HS-27A (cell line): ENCODE measurements around the gene BARHL1.

ENCODE experiments used
- DNase-seq: peaks from one replicate; pipeline ENCODE4 v3.0.0-alpha.2; 2012; ENCODE audit warnings: low read depth, missing footprints

BARHL1 gene

DNA sequence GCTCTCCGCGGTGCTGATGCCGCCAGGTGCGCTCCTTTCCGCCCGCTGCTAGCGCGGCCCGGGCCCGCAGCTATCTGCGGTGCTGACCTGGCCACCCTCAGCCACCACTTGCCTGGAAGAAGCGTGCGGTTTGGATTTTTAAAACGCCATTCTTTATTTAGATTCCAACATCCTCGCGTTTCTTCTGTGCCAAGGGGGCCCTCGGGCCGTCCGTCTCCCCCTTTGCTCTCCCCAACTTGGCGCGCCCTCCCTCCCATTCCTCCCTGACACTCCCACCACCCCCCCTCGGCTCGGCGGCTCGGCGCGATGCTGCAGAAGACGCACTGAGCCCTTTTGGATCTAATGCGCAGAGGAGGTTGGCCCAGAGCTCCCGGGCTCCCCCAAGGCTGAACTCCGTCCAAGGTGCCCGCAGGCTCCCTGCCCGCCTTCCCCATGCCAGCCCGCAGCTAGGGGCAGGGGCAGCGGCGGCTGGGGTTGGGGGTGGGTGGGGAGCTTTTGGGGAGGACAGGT, at the start of gene BARHL1:
BARHL1 (plus strand) TSS at position 331 of the 510 bp plus-strand sequence. CDS start 192 bp downstream, outside the sequence.
- DNase-seq, result no peak

DNA sequence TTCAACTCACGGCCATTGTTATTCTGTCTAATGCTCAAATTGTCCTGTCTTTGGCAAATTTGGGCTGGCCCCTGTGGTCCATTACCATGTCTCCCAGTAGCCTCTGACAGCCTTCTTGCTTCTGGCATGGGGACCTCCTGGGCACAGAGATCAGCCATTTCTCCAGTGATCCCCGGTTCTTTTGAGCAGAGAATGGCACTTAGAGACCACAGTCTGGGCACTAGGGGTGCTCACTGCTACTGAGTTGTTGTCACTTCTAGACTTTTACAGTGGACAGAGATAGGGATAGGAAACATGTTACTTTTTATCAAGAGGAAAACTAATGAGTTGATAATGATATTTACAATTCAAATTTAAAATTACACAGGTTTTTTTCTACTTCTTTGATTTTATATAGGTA, 47.6 kb upstream of the BARHL1 start:
- DNase-seq, result no peak

DNA sequence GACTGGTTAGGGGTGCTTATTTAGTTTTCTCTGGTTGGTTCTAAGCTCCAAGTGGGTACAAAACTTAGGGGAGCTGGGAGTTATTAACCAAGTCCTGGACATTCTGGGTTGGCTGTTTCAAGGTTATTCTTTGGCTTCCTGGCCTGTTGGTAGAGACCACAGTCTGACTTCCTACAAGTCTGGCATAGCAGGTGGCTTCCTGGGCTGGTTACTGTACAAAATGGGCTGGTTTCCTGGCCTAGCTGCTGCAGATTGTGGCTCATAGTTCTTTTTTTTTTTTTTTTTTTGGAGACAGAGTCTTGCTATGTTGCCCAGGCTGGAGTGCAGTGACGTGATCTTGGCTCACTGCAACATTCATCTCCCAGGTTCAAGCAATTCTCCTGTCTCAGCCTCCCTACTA, 46.3 kb upstream of the BARHL1 start:
- no peak for DNase-seq

DNA sequence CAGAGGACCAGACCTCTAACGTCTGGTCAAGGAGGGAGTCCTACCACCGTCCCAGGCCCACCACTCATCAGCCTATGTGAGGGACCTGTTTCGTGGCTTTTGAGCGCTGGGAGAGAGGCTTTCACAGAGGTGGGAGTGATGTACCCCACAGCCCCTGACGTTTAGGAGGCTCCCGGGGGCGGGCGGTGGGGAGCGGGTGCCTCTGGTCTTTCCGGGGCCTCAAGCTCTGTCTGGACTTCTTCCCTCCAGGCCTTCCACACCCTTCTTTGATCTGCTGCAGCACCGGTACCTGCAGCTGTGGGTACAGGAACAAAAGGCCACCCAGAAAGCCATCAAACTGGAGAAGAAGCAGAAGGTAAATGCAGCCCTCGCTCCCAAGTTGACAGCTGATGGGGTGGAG, 45.1 kb upstream of the BARHL1 start:
- no peak for DNase-seq

DNA sequence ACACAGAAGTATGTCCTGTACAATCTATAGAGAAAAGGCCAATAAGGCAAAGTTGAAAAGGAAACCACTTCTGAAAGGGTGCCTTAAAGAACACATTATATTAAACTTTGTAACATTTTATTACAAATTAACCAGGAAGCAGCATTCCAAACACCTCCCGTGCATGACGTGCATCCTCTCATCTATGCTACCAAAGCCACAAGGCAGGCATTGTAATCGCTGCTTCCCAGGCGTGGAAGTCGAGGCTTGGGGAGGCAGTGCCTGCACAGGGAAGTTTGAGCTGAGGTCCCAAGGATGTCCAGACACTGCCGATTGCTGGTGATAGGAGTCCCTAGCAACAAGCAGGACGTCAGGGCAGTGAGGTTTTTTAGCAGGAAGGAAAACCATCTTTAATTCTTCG, 44.3 kb upstream of the BARHL1 start:
- DNase-seq, result no peak

DNA sequence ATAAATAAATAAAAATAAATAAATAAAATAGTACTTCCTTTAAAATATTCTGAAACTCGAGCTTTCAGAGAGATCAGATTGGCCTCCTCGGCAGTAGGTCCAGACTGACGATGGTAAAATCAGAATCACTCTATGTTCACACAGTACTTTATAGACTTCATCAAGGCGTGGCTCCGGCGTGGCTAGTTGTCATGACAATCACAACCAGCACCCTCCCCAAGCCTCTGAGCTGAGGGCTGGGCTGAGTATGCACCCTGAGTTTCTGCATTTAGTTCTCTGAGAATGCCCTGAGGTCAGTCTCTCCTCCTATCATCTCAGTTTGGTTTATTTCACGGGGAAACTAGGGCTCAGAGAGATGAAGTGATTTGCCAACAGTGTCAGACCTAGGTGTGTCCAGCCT, 43.3 kb upstream of the BARHL1 start:
- DNase-seq, result no peak

DNA sequence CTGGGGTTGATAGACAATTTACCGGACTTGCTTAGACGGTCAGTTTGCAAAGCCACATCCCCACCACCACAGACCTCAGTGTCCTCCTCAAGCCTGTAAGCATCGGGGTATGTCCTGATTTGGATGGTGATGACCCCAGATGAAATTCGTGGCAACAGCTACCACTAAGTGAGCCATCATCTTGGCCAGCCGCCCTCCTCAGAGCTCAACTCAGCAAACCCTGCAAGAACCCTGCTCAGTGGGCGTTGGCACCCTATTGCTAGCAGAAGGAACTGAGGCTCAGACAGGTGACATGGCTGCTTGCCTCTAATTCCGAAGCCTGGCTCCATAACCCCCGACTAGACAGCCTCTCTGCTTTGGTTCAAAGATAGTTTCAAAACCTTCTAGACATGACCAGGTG, 41.4 kb upstream of the BARHL1 start:
- no peak for DNase-seq

DNA sequence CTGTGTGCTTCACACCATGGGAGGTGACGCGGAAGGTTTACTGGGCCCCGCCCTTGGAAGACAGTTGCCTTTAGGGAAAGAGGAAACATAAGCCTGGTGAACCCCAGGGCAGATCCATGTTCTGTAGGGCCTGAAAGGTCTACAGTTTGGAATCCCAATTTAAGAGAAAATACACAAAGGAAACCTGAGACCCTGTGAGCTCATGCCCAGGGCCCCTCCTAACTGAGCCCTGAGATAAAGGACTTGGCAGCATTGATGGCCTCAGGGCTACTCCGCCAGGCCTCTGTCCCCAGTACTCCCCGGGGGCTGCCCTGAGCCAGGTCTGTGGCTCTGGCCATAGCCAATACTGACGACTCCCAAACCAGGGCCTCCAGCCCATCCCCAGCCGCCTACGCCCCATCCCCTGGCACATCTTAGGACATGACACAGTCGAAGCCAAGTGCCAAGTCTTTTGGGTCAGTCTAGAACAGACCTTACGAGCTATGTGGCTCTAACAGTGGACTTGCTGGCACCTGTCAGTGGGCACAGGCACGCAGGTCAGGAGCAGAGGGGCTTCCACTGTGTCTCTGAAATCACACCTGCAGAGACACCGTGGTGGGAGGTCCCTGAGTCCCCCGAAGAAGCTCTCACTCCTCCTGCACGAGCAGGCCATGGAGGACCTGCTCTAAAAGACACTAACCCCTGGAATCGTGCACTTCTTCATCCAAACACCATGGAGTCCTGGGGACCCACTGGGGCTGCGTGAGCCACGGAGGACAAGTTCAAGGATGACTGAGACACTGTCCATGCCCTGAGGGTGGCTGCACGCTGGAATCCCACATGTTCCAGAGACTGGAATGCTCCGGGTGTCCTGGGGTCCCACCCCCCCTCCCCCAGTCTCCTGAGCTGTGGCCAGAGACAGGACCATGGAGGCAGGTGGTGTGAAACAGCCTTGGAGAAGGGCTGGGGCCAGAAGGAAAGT, 40.3 kb upstream of the BARHL1 start:
- no peak for DNase-seq

DNA sequence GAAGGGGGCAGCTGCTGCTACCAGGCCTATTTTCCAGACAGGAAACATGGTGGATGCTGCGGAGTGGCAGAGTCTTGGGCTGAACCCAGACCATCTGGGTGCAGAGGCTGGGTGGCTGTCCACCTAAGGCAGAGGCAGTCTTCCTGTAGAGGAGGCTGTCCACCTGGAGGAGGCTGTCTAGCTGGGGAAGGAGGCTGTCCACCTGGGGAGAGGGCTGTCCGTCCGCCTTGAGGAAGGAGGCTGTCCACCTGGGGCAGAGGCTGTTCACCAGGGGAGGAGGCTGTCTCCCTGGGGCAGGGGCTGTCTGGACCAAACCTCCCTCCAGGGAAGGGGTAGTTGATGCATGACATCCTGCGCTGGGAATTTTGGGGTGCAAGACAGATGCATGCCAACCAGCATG, 39.2 kb upstream of the BARHL1 start:
- DNase-seq, result no peak

DNA sequence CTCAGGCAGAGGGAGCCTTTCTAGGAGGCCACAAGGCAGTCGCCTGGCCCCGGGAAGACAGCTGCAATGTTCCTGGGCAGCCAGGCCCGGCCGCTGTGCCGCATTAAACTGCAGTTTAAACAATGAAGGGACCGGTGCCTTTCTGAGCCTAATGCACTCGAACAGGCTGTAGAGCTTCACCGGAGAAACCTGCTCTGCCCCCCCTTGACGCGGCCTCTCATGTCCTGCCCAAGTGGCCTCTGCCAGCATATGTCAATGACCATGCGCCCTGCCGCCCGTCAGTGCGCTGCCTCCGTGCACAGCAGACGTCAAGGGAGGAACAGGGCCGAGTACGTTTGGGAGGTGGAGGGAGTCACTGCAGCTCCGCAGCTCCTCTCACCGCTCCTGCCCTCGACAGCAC, 38.4 kb upstream of the BARHL1 start:
- no peak for DNase-seq

DNA sequence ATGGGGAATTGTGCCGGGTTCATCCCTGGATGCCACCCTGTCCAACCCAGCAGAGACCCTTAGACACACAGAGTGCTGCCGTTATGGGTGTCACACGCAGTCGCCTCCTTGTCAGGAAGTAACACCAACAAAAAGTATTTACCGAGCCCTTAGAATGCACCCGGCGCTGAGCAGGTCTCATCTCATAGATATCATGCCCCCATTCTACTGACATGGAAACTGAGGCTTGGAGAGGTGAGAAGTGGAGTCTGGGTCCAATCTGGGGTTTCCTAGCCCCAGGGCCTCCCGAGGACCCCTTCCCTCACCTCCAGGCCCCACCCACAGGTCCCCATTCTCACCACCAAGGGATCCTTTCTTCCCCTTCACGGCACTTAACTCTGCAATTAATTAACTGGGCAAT, 36.8 kb upstream of the BARHL1 start:
- DNase-seq, result no peak

DNA sequence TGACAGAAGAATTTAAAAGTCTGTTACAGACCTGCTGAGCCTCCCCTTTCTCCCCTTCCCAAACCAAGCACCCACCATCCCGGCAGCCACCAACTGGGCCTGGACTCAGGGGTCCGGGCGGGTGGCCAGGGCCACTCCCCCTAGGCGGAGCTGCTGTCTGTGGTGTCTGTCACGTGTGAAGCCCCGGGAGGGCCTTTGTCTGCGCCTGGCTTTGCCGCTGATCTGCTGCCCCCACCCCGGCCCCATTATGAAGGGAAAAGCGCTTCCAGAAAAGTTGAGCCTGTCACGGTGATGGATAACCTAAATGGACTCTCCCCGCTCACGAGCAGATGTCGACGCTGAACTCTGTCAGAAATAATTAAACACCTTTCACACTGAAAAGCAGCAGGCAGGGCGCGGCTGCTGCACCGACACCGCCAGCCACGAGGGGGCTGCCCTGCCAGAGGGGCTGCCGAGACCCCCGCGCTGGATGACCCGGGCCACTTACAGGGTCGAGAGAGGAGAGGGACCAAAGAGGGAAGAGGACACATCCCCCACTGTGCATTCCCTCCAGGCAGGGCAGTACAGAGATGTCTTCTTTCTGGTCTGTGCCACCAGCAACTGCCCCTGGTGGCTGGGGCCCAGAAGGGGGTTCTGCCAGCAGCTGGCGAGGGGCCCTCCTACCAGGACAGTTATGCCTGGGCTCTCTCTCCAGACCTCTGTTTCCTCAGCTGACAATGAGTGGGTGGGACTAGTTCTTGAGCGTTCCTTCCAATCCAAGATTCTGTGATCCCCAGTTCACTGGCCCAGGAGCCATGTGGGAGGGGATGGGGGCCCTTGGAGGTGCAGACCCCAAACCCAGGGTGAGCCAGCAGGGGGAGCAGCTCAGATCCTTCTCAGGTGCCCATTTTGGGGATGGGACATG, 36.0 kb upstream of the BARHL1 start:
- DNase-seq, result no peak

DNA sequence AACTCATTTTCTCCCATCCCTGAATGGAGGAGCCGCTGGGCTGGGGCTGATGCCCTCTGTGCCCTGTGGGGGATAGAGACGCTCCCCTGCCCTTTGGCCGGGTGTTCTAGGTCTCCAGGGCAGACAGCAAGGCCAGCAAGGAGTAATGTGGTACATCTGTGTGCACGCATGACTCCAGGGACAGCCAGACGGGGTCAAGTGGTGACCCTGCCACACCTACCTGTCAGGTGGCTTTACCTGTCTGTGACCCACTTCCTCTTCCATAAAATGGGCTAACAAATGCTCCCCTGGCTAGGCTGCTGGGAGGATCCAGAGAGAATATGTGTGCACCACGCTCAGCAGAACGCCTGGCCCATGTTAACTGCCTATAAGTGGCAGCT, 35.4 kb upstream of the BARHL1 start:
- no peak for DNase-seq

DNA sequence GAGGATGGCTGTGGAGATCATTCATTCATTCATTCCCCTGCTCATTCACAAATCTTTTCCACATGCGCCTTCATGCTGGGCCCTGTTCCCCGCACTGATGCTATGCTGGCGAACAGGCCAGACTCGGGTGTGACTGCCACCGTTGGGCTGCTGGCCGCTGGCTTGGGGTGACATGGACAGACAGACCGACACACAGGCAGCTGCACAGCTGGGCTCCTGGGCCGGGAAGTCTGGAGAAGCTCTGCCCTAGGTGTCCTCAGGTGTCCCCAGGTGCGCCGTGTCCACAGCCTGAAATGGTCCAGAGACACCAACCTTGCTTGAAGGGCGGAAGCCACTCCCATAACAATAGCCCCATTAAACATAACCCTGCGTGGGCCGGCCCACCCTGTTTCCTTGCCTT, 35.0 kb upstream of the BARHL1 start:
- DNase-seq, result no peak

DNA sequence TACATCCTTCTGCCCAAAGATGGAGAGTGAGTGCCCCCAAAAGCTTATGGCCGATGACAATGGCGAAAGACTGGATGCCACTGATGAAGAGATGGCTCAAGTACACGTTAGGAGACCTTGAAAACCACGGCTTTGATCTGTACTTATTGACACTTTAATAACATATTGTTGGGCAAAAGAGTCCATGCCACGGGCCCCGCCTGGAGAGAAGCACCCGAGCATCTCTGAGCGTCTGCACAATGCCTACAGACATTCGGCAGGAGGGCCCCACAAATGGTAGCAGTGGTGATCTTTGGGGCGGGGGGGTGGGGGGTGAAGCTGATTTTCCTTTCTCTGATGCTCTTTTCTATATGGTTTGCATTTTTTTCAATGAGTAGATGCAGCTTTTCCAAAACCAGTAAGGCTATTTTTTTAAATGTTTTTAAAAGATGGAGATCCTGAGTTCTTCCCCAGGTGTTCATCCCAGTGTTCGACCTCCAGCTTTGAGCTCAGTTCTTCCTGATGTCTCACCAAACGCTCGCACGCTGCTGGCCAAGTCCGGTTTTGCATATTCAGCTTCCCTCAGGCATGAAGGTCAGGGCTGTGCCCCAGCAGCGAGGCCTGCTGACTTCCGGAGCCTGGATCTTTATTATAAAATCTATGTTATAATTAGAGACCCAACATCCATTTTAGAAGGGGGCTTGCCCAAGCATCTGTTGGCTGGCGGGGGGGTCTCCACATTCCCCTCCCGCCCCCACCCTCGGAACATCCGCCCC, 34.3 kb upstream of the BARHL1 start:
- DNase-seq, result no peak

DNA sequence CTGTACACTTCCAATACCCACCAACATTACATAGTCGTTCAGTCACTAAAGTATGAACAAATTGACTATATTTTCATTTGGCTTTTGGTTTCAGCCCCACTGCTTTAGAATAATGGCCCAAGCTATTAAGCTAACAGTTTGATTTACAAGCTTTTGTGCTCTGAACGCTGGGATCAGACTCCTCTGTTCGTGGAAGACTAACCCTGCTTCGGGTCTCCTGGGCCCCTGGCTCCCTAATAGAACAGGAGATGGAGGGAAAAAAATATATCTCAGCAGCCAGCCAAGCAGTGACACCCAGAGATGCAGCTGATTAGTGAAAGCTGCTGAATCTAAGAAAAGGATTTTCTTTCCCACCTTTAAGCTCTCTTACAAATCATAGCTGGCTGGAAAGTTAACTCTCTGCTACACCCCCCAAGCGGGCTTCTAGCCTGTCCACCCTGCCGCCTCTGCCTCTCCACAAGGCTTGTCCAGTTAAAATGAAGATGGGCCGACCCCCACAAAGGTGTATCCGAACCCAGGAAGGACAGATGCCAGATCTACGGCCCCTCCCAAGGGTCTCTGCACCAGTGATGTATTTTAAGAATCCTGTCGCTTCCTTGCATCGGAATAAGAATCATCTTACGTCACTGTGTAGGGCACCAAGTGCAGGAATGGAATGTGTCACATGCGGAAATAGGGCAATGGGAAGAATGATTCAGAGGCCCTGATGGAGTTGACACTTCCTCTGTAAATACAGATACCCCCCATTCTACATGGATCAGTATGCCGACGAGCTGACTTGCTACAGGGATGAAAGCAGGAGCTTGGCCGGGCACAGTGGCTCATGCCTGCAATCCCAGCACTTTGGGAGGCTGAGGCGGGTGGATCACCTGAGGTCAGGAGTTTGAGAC, 33.4 kb upstream of the BARHL1 start:
- DNase-seq, result no peak

DNA sequence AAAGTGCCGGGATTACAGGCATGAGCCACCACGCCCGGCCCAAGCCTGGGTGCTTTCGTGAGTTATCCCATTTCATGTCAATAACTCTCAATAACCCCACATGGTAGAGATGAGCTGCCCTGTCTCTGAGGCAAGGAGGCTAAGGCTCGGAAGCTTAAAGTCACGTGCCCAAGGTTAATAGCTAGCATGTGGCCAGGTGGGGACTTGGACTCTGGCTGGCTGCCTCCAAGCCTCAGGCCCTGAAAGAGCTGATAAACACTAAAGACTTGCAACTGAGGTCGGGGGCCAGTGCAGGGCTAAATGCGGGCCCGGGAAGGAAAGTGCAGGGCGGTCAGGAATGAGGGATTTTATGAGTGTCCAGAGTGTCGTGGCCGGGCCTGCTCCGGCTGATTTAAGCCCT, 30.9 kb upstream of the BARHL1 start:
- no peak for DNase-seq

DNA sequence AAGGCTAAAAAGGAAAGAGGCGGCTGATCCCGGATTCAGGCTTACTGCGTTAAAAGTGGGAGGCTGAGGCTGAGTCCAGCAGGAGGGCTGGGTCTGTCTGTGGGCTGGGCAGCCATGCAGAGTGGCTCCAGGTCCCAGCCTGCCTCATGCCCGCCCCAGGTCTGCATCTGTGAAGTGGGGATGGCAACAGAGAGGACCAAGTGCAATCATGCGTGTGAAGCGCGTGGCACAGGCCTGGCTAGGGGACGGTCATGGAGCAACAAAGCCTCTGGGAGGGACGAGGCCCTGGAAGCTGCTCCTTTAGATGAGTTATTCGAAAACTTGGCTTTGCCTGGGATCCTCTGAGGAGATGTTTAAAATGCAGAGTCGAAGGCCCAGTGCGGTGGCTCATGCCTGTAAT, 30.4 kb upstream of the BARHL1 start:
- no peak for DNase-seq

DNA sequence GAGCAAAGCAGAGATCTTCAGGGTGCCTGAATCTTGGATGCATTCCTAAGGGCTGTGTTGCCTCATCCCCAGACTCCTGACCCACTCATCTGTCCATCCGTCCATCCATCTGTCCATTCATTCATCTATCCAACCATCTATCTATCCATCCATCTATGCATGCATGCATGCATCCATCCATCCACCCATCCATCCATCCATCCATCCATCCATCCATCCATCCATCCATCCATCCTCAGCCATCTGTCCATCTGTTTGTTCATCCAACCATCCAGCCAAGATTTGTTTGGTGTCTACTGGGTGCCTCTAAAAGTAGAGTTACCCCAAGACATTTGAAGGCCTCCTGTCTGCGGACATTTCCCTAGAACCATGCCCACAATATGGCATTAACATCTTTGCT, 27.7 kb upstream of the BARHL1 start:
- DNase-seq, result no peak

DNA sequence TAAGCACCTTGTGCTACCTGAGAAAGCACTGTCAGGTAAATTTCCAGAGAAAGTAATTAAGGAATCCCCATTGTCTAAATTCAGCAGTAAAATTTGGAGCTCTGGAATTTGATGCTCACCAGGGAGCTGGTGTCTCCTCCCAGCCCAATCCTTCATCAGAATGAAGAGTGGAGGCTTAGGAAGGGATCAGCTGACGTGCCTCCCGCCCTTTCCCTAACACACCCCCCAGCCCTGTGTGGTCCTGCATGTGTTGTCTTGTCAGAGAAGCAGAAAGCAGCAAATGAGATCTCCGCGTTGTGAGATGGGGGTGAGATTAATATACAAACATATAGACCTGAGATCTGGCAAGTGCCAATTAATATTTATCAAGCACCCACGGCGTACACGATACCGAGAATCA, 26.9 kb upstream of the BARHL1 start:
- no peak for DNase-seq

DNA sequence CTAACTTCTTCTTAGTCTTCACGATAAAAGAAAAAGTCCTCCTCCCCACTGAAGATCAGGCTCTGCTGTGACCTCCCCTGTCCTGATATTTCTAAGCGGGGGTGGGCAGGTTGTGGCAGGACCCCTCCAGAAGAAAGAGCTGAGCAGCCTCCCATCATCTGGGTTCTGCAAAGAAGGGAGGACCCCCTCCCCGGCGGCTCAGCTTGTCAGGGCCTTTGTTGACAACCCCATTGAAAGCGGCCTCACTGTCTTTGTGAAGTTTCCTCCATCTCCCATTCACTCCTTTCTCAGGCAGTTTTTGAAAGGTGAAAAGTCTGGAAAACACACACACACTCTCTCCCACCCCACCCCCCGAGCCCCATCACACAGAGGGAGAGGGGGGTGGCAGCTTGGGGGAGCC, 26.2 kb upstream of the BARHL1 start:
- no peak for DNase-seq
